Neural cell (in vitro differentiated cells): ENCODE data around the gene DOK5. TPM values are rescaled to one million over a fixed set of nuclear protein-coding genes. Genes with fewer than 3 reads are reported as not detected.

Experiments
- H2AFZ ChIP-seq: fragments of 200-600, 300-800 bp; sonication (generic), shearing (Covaris generic); 2 replicates; pipeline ENCODE4 v1.6.0; 2014; ENCODE audit warnings: low read depth, mild to moderate bottlenecking, antibody characterized with exemption, low read length, moderate library complexity
- H3F3A ChIP-seq: fragments of 200-600 bp; shearing (Covaris generic); 2 replicates; pipeline ENCODE4 v1.6.1; 2016; ENCODE audit warnings: mild to moderate bottlenecking, moderate library complexity, mixed read lengths, antibody characterized with exemption, low read length; ENCODE audit not compliant: insufficient read depth, poor library complexity, severe bottlenecking
- H3K27ac ChIP-seq: fragments of 200-600, 300-800 bp; sonication (generic), shearing (Covaris generic); 2 replicates; pipeline ENCODE4 v1.5.1; 2014; ENCODE audit warnings: mild to moderate bottlenecking, low read length, moderate library complexity
- H3K27me3 ChIP-seq: fragments of 300-800, 200-600 bp; sonication (generic), shearing (Covaris generic); 2 replicates; pipeline ENCODE4 v1.6.0; 2014; ENCODE audit warnings: mild to moderate bottlenecking, low read depth, low read length, moderate library complexity; ENCODE audit not compliant: insufficient read depth
- H3K36me3 ChIP-seq: fragments of 300-800, 200-600 bp; sonication (generic), shearing (Covaris generic); 2 replicates; pipeline ENCODE4 v1.5.1; 2014; ENCODE audit warnings: mild to moderate bottlenecking, antibody characterized with exemption, low read length, moderate library complexity; ENCODE audit not compliant: insufficient read depth
- H3K4me2 ChIP-seq: fragments of 300-800, 200-600 bp; sonication (generic), shearing (Covaris generic); 2 replicates; pipeline ENCODE4 v1.6.0; 2014; ENCODE audit warnings: mild to moderate bottlenecking, low read length
- H3K4me3 ChIP-seq: fragments of 300-800, 200-600 bp; sonication (generic), shearing (Covaris generic); 2 replicates; pipeline ENCODE4 v1.5.1; 2014; ENCODE audit warnings: mild to moderate bottlenecking, low read length, moderate library complexity
- H3K79me2 ChIP-seq: fragments of 200-600 bp; shearing (Covaris generic); replicated peaks from 2 replicates; pipeline ENCODE4 v1.6.0; 2014; ENCODE audit warnings: mild to moderate bottlenecking, low read length, moderate library complexity; ENCODE audit not compliant: insufficient read depth
- H3K9ac ChIP-seq: fragments of 300-800, 200-600 bp; sonication (generic), shearing (Covaris generic); 2 replicates; pipeline ENCODE4 v1.6.1; 2016; ENCODE audit warnings: mild to moderate bottlenecking, low read length, mixed read lengths
- H3K9me2 ChIP-seq: fragments of 200-600 bp; shearing (Covaris generic); 2 replicates; pipeline ENCODE4 v1.6.1; 2016; ENCODE audit warnings: mild to moderate bottlenecking, low read length, mixed read lengths; ENCODE audit not compliant: insufficient read depth
- H3K9me3 ChIP-seq: fragments of 200-600, 300-800 bp; sonication (generic), shearing (Covaris generic); 2 replicates; pipeline ENCODE4 v1.6.1; 2016; ENCODE audit warnings: mild to moderate bottlenecking, mixed run types, low read length, moderate library complexity, mixed read lengths
- H4K20me1 ChIP-seq: fragments of 200-600 bp; shearing (Covaris generic); 2 replicates; pipeline ENCODE4 v1.6.1; 2016; ENCODE audit warnings: mild to moderate bottlenecking, mixed run types; ENCODE audit not compliant: insufficient read depth
- EP300 ChIP-seq: fragments of 450-650 bp; conservative IDR thresholded peaks from 2 replicates; pipeline ENCODE4 v1.6.1; 2014; ENCODE audit warnings: antibody characterized with exemption, mild to moderate bottlenecking, moderate library complexity; ENCODE audit not compliant: poor library complexity, severe bottlenecking
- EZH2 ChIP-seq: fragments of 200-600, 300-800 bp; shearing (Covaris generic), sonication (generic); IDR thresholded peaks from 2 replicates; pipeline ENCODE4 v1.6.1; 2014; ENCODE audit warnings: antibody characterized with exemption, low read length, borderline replicate concordance, mild to moderate bottlenecking; ENCODE audit not compliant: insufficient read depth, poor library complexity, severe bottlenecking
- MXI1 ChIP-seq: fragments of 450-650 bp; conservative IDR thresholded peaks from 2 replicates; pipeline ENCODE4 v1.6.1; 2014; ENCODE audit warnings: antibody characterized with exemption, mild to moderate bottlenecking; ENCODE audit not compliant: poor library complexity, severe bottlenecking
- POLR2AphosphoS5 ChIP-seq: IDR thresholded peaks from 2 replicates; pipeline ENCODE4 v1.6.1; 2012
- RAD21 ChIP-seq: fragments of 450-650 bp; conservative IDR thresholded peaks from 2 replicates; pipeline ENCODE4 v1.6.1; 2014; ENCODE audit warnings: antibody characterized with exemption, mild to moderate bottlenecking, moderate library complexity
- SMC3 ChIP-seq: fragments of 450-650 bp; conservative IDR thresholded peaks from 2 replicates; pipeline ENCODE4 v1.6.1; 2014; ENCODE audit warnings: antibody characterized with exemption, mild to moderate bottlenecking, moderate library complexity; ENCODE audit not compliant: poor library complexity
- TAF1 ChIP-seq: IDR thresholded peaks from 2 replicates; pipeline ENCODE4 v1.6.1; 2012; ENCODE audit warnings: low read depth
- polyA plus RNA-seq: library from polyadenylated mRNA; depleted of rRNA; stranded (reverse); fragments of >200 nt; gene quantifications from 2 replicates; pipeline ENCODE4 v1.2.3, GENCODE V29; 2014
- TF ChIP-seq, protein P1 (sequence below): IDR thresholded peaks from 2 replicates; pipeline ENCODE4 v1.6.1; 2012; ENCODE audit warnings: borderline replicate concordance
- TF ChIP-seq, protein P2 (sequence below): fragments of 450-650 bp; IDR thresholded peaks from 2 replicates; pipeline ENCODE4 v1.5.1; 2014; ENCODE audit warnings: antibody characterized with exemption, mild to moderate bottlenecking, moderate library complexity; ENCODE audit not compliant: poor library complexity, severe bottlenecking

The DOK5 gene
- polyA plus RNA-seq, 1 donor from 2014 or later, result 4.6 TPM

DNA sequence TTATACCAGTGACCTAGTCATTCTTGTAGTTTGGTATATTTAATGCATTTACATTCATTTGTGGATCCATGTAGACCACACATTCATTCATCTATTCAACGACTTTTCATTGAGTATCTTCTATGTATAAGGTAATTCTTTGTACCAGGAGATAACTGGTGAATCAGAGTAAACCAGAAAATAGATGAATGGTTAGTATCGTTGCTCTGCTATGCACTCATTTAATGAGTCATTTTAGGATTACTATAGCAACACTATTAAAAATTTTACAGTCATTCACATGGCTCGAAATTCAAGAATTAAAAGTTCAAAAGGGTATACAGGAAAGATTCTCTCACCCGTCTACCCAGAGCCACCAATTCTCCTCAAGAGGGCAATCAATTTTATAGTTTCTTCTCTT is 26.8 kb downstream of the DOK5 start:
- H3K79me2 ChIP-seq, result no peaks in the 10 kb centered on the region
- no peak overlapping the region for H3K4me2 ChIP-seq
- no peaks in the 10 kb centered on the region for H3F3A ChIP-seq
- no peaks in the 10 kb centered on the region for H3K27me3 ChIP-seq
- H4K20me1 ChIP-seq, result no peaks in the 10 kb centered on the region
- H3K4me3 ChIP-seq, result no peak overlapping the region
- TF ChIP-seq, protein P1, sequence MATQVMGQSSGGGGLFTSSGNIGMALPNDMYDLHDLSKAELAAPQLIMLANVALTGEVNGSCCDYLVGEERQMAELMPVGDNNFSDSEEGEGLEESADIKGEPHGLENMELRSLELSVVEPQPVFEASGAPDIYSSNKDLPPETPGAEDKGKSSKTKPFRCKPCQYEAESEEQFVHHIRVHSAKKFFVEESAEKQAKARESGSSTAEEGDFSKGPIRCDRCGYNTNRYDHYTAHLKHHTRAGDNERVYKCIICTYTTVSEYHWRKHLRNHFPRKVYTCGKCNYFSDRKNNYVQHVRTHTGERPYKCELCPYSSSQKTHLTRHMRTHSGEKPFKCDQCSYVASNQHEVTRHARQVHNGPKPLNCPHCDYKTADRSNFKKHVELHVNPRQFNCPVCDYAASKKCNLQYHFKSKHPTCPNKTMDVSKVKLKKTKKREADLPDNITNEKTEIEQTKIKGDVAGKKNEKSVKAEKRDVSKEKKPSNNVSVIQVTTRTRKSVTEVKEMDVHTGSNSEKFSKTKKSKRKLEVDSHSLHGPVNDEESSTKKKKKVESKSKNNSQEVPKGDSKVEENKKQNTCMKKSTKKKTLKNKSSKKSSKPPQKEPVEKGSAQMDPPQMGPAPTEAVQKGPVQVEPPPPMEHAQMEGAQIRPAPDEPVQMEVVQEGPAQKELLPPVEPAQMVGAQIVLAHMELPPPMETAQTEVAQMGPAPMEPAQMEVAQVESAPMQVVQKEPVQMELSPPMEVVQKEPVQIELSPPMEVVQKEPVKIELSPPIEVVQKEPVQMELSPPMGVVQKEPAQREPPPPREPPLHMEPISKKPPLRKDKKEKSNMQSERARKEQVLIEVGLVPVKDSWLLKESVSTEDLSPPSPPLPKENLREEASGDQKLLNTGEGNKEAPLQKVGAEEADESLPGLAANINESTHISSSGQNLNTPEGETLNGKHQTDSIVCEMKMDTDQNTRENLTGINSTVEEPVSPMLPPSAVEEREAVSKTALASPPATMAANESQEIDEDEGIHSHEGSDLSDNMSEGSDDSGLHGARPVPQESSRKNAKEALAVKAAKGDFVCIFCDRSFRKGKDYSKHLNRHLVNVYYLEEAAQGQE, result no peak
- no peak for TF ChIP-seq TAF1
- TF ChIP-seq POLR2AphosphoS5, result no peak
- no peak for TF ChIP-seq EZH2
- TF ChIP-seq, protein P2, sequence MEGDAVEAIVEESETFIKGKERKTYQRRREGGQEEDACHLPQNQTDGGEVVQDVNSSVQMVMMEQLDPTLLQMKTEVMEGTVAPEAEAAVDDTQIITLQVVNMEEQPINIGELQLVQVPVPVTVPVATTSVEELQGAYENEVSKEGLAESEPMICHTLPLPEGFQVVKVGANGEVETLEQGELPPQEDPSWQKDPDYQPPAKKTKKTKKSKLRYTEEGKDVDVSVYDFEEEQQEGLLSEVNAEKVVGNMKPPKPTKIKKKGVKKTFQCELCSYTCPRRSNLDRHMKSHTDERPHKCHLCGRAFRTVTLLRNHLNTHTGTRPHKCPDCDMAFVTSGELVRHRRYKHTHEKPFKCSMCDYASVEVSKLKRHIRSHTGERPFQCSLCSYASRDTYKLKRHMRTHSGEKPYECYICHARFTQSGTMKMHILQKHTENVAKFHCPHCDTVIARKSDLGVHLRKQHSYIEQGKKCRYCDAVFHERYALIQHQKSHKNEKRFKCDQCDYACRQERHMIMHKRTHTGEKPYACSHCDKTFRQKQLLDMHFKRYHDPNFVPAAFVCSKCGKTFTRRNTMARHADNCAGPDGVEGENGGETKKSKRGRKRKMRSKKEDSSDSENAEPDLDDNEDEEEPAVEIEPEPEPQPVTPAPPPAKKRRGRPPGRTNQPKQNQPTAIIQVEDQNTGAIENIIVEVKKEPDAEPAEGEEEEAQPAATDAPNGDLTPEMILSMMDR, result no peak
- TF ChIP-seq SMC3, result no peak
- H3K9me2 ChIP-seq, result no peaks in the 10 kb centered on the region
- no peaks in the 10 kb centered on the region for H3K36me3 ChIP-seq
- H2AFZ ChIP-seq, result no peak overlapping the region
- no peak overlapping the region for H3K9ac ChIP-seq
- no peak overlapping the region for H3K27ac ChIP-seq
- no peaks in the 10 kb centered on the region for H3K9me3 ChIP-seq

DNA sequence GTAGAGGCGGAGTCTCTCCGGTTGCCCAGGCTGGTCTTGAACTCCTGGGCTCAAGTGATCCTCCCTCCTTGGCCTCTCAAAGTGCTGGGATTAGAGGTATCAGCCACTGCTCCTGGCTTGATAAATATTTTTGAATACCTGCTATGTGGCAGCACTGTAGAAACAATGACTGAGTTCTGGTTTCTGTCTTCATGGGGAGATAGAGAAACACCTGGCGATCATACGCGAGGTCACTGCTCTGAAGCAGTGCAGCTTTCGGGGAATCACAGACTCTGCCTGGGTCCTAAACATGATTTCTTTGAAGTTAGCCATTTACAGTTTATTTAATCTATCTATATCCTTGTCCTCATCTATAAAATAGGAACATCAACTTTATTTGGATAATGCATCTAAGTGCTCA is 31.2 kb downstream of the DOK5 start:
- H3K4me2 ChIP-seq, result no peak overlapping the region

More for the DNA sequence above, 31.2 kb downstream of the DOK5 start:
- Histone ChIP-seq H3K9me3 (no peaks in the 10 kb centered on the region), H3F3A (no peaks in the 10 kb centered on the region), H3K27me3 (no peaks in the 10 kb centered on the region), H3K9me2 (no peaks in the 10 kb centered on the region), H3K27ac (no peak overlapping the region), H3K9ac (no peak overlapping the region), H3K79me2 (no peaks in the 10 kb centered on the region), H2AFZ (no peak overlapping the region), H3K36me3 (no peaks in the 10 kb centered on the region), H3K4me3 (no peak overlapping the region), H4K20me1 (no peaks in the 10 kb centered on the region)
- TF ChIP-seq EP300 (no peak), RAD21 (no peak), MXI1 (no peak), TAF1 (no peak), SMC3 (no peak), POLR2AphosphoS5 (no peak), EZH2 (no peak)
- TF ChIP-seq, protein P2, result no peak
- TF ChIP-seq, protein P1, result no peak
